ENCODE results near the gene AGTRAP. TPM values are rescaled to one million over a fixed set of nuclear protein-coding genes. Genes with fewer than 3 reads are reported as not detected.

Gene AGTRAP
- total RNA-seq, 1 donor from 2014 or later, result 25.1 TPM

- H3K4me1 Mint-ChIP-seq (ENCODE audit: unreplicated experiment), result no peaks in the 10 kb centered on the region
- DNase-seq (ENCODE audit: low spot score), result no peak
- H3K36me3 Mint-ChIP-seq (ENCODE audit: low read depth, unreplicated experiment), result no peaks in the 10 kb centered on the region
- H3K27ac Mint-ChIP-seq (ENCODE audit: unreplicated experiment), result no peak overlapping the region
- H3K27me3 Mint-ChIP-seq (ENCODE audit: unreplicated experiment), result no peaks in the 10 kb centered on the region
- H3K9me3 Mint-ChIP-seq (ENCODE audit: unreplicated experiment), result no peaks in the 10 kb centered on the region
- H3K4me3 Mint-ChIP-seq (ENCODE audit: unreplicated experiment), result no peak overlapping the region
- no peak for TF ChIP-seq CTCF (IDR thresholded peaks at IDR 0.05; ENCODE audit: unreplicated experiment)
These were observed 15.4 kb upstream of the AGTRAP start for GRCh38 chr1:11720525-11720924.

- DNase-seq (ENCODE audit: low spot score), result no peak
- Mint-ChIP-seq H3K36me3 (ENCODE audit: low read depth, unreplicated experiment) (no peaks in the 10 kb centered on the region), H3K4me3 (ENCODE audit: unreplicated experiment) (no peak overlapping the region), H3K27me3 (ENCODE audit: unreplicated experiment) (no peaks in the 10 kb centered on the region), H3K27ac (ENCODE audit: unreplicated experiment) (no peak overlapping the region), H3K9me3 (ENCODE audit: unreplicated experiment) (no peaks in the 10 kb centered on the region), H3K4me1 (ENCODE audit: unreplicated experiment) (no peaks in the 10 kb centered on the region)
- TF ChIP-seq CTCF (IDR thresholded peaks at IDR 0.05; ENCODE audit: unreplicated experiment), result no peak
These were observed 14.6 kb upstream of the AGTRAP start for GRCh38 chr1:11721311-11721710.

- Mint-ChIP-seq H3K36me3 (ENCODE audit: low read depth, unreplicated experiment) (no peaks in the 10 kb centered on the region), H3K4me3 (ENCODE audit: unreplicated experiment) (no peak overlapping the region), H3K27me3 (ENCODE audit: unreplicated experiment) (no peaks in the 10 kb centered on the region), H3K4me1 (ENCODE audit: unreplicated experiment) (no peaks in the 10 kb centered on the region), H3K27ac (ENCODE audit: unreplicated experiment) (no peak overlapping the region), H3K9me3 (ENCODE audit: unreplicated experiment) (no peaks in the 10 kb centered on the region)
- no peak for TF ChIP-seq CTCF (IDR thresholded peaks at IDR 0.05; ENCODE audit: unreplicated experiment)
- no peak for DNase-seq (ENCODE audit: low spot score)
These were observed 13.4 kb upstream of the AGTRAP start for GRCh38 chr1:11722538-11722937.

- Mint-ChIP-seq H3K4me1 (ENCODE audit: unreplicated experiment) (peaks cover 12% of the 10 kb centered on the region), H3K36me3 (ENCODE audit: low read depth, unreplicated experiment) (no peaks in the 10 kb centered on the region), H3K27me3 (ENCODE audit: unreplicated experiment) (no peaks in the 10 kb centered on the region), H3K4me3 (ENCODE audit: unreplicated experiment) (no peak overlapping the region), H3K27ac (ENCODE audit: unreplicated experiment) (no peak overlapping the region), H3K9me3 (ENCODE audit: unreplicated experiment) (no peaks in the 10 kb centered on the region)
- DNase-seq (ENCODE audit: low spot score), result no peak
- TF ChIP-seq CTCF (IDR thresholded peaks at IDR 0.05; ENCODE audit: unreplicated experiment), result no peak
These were observed 10.3 kb upstream of the AGTRAP start for GRCh38 chr1:11725616-11726015.

GRCh38 chr1:11727119-11727518 is 8.8 kb upstream of the AGTRAP start:
- Mint-ChIP-seq H3K9me3 (ENCODE audit: unreplicated experiment) (no peaks in the 10 kb centered on the region), H3K27me3 (ENCODE audit: unreplicated experiment) (peaks cover 3% of the 10 kb centered on the region), H3K4me3 (ENCODE audit: unreplicated experiment) (no peak overlapping the region), H3K36me3 (ENCODE audit: low read depth, unreplicated experiment) (no peaks in the 10 kb centered on the region), H3K4me1 (ENCODE audit: unreplicated experiment) (peaks cover 23% of the 10 kb centered on the region), H3K27ac (ENCODE audit: unreplicated experiment) (no peak overlapping the region)
- DNase-seq (ENCODE audit: low spot score), result no peak
- no peak for TF ChIP-seq CTCF (IDR thresholded peaks at IDR 0.05; ENCODE audit: unreplicated experiment)

All from endothelial cell (in vitro differentiated cells).